GM23338 (cell line): ENCODE results near the gene SMIM5. TPM values are rescaled to one million over a fixed set of nuclear protein-coding genes. Genes with fewer than 3 reads are reported as not detected.

ENCODE experiments used
- ATAC-seq: fragments of 200-7000 bp; cut with Tn5 transposase; 3 replicates; pipeline ENCODE4 v1.9.1; 2020
- DNase-seq: peaks from one replicate; pipeline ENCODE4 v3.0.0-alpha.2; 2015; ENCODE audit warnings: low spot score
- H2AFZ ChIP-seq: fragments of 200-600 bp; sonication (generic); 2 replicates; pipeline ENCODE4 v1.8.0; 2016; ENCODE audit warnings: antibody characterized with exemption, mild to moderate bottlenecking, moderate library complexity
- H3F3A ChIP-seq: fragments of 200-600 bp; sonication (generic); replicated peaks from 2 replicates; pipeline ENCODE4 v1.8.0; 2017; ENCODE audit warnings: antibody characterized with exemption, mixed run types, low read depth
- H3K27ac ChIP-seq: fragments of 200-600 bp; sonication (generic); 2 replicates; pipeline ENCODE4 v1.6.1; 2016; ENCODE audit warnings: low read depth
- H3K27me3 ChIP-seq: fragments of 200-600 bp; sonication (generic); 2 replicates; pipeline ENCODE4 v1.8.0; 2016; ENCODE audit warnings: mild to moderate bottlenecking, mixed run types, moderate library complexity; ENCODE audit not compliant: insufficient read depth
- H3K36me3 ChIP-seq: fragments of 200-600 bp; sonication (generic); 2 replicates; pipeline ENCODE4 v1.8.0; 2016; ENCODE audit warnings: mild to moderate bottlenecking; ENCODE audit not compliant: insufficient read depth
- H3K4me1 ChIP-seq: fragments of 200-600 bp; sonication (generic); 2 replicates; pipeline ENCODE4 v1.8.0; 2016; ENCODE audit warnings: mild to moderate bottlenecking, moderate library complexity; ENCODE audit not compliant: insufficient read depth
- H3K4me2 ChIP-seq: fragments of 200-600 bp; sonication (generic); 2 replicates; pipeline ENCODE4 v1.7.1; 2017; ENCODE audit warnings: mixed run types
- H3K4me3 ChIP-seq: fragments of 200-600 bp; sonication (generic); 2 replicates; pipeline ENCODE4 v1.6.1; 2016; ENCODE audit warnings: mixed run types
- H3K79me2 ChIP-seq: fragments of 200-600 bp; sonication (generic); replicated peaks from 2 replicates; pipeline ENCODE4 v1.8.0; 2017; ENCODE audit warnings: mild to moderate bottlenecking; ENCODE audit not compliant: insufficient read depth
- H3K9me2 ChIP-seq: fragments of 200-600 bp; sonication (generic); 2 replicates; pipeline ENCODE4 v1.8.0; 2017; ENCODE audit not compliant: insufficient read depth
- H4K20me1 ChIP-seq: fragments of 200-600 bp; sonication (generic); replicated peaks from 2 replicates; pipeline ENCODE4 v1.8.0; 2017; ENCODE audit warnings: mild to moderate bottlenecking; ENCODE audit not compliant: insufficient read depth
- H3K27ac Mint-ChIP-seq: 2 replicates; pipeline ENCODE4 v1.8.0; 2020; ENCODE audit warnings: inconsistent platforms, mild to moderate bottlenecking, moderate library complexity, mixed read lengths
- H3K27me3 Mint-ChIP-seq: 3 replicates; pipeline ENCODE4 v1.8.0; 2022; ENCODE audit warnings: low read depth, mild to moderate bottlenecking, moderate library complexity, mixed read lengths, inconsistent platforms; ENCODE audit not compliant: insufficient read depth, poor library complexity
- H3K36me3 Mint-ChIP-seq: 3 replicates; pipeline ENCODE4 v1.8.0; 2021; ENCODE audit warnings: low read depth, mild to moderate bottlenecking, inconsistent platforms, moderate library complexity, mixed read lengths
- H3K4me1 Mint-ChIP-seq: 3 replicates; pipeline ENCODE4 v1.8.0; 2020; ENCODE audit warnings: mild to moderate bottlenecking, inconsistent platforms, mixed read lengths
- H3K4me3 Mint-ChIP-seq: 3 replicates; pipeline ENCODE4 v1.8.0; 2021; ENCODE audit warnings: moderate library complexity, mild to moderate bottlenecking, inconsistent platforms, mixed read lengths
- H3K9me3 Mint-ChIP-seq: 3 replicates; pipeline ENCODE4 v1.8.0; 2020; ENCODE audit warnings: moderate library complexity, mild to moderate bottlenecking, inconsistent platforms, mixed read lengths
- CREB1 ChIP-seq: fragments of 250-450 bp; sonication (Bioruptor Pico); IDR thresholded peaks from 2 replicates; pipeline ENCODE4 v1.5.0; 2020; ENCODE audit warnings: low read depth, mild to moderate bottlenecking, moderate library complexity
- CTCF ChIP-seq, 2 experiments: fragments of 200-600 bp in 1 of 2; sonication (generic) in 1 of 2; conservative IDR thresholded peaks; 2 replicates each; pipeline versions ENCODE4 v1.5.1 to v1.6.1; 2016 to 2017; ENCODE audit warnings: antibody characterized with exemption in 2 of 2, low read depth in 2 of 2, mild to moderate bottlenecking in 2 of 2, moderate library complexity in 1 of 2
- ETS1 ChIP-seq: IDR thresholded peaks from 2 replicates; pipeline ENCODE4 v1.6.1; 2016; ENCODE audit warnings: antibody characterized with exemption
- EZH2 ChIP-seq: fragments of 200-600 bp; sonication (generic); IDR thresholded peaks from one replicate; pipeline ENCODE4 v1.8.0; 2017; ENCODE audit warnings: antibody characterized with exemption, mild to moderate bottlenecking, low read depth; ENCODE audit not compliant: unreplicated experiment
- EZH2phosphoT487 ChIP-seq: fragments of 200-600 bp; sonication (generic); IDR thresholded peaks from one replicate; pipeline ENCODE4 v1.8.1; 2018; ENCODE audit warnings: antibody characterized with exemption; ENCODE audit not compliant: unreplicated experiment
- JUNB ChIP-seq: IDR thresholded peaks from one replicate; pipeline ENCODE4 v1.6.1; 2016; ENCODE audit warnings: antibody characterized with exemption; ENCODE audit not compliant: unreplicated experiment
- NANOG ChIP-seq: IDR thresholded peaks from 2 replicates; pipeline ENCODE4 v1.6.1; 2016; ENCODE audit warnings: antibody characterized with exemption, borderline replicate concordance
- POLR2AphosphoS5 ChIP-seq: IDR thresholded peaks from 2 replicates; pipeline ENCODE4 v1.6.1; 2016; ENCODE audit warnings: antibody characterized with exemption, low read depth
- REST ChIP-seq: IDR thresholded peaks from one replicate; pipeline ENCODE4 v1.6.1; 2018; ENCODE audit warnings: antibody characterized with exemption; ENCODE audit not compliant: unreplicated experiment
- STAT1 ChIP-seq: IDR thresholded peaks from one replicate; pipeline ENCODE4 v1.6.1; 2016; ENCODE audit warnings: antibody characterized with exemption; ENCODE audit not compliant: unreplicated experiment
- ZNF114 ChIP-seq: fragments of 250-450 bp; sonication (Bioruptor Pico); IDR thresholded peaks from 2 replicates; pipeline ENCODE4 v1.5.0; 2020; ENCODE audit warnings: mild to moderate bottlenecking, moderate library complexity
- ZNF331 ChIP-seq: fragments of 250-450 bp; sonication (Bioruptor Pico); IDR thresholded peaks from 2 replicates; pipeline ENCODE4 v1.5.0; 2020; ENCODE audit warnings: low read depth, mild to moderate bottlenecking, moderate library complexity
- polyA plus RNA-seq: library from polyadenylated mRNA; unstranded; fragments of >200 nt; fragmentation: Nextera tagmentation; extraction: Ambion mirVana; gene quantifications from 2 replicates; pipeline ENCODE4 v1.2.1, GENCODE V29; 2016
- total RNA-seq: library from RNA; depleted of rRNA; stranded (reverse); fragments of >200 nt; shearing (Covaris generic); gene quantifications from 2 replicates; pipeline ENCODE4 v1.2.3, GENCODE V29; 2014

The SMIM5 gene
- total and polyA plus RNA-seq, 2 experiments from 2014 or later: 0.16 TPM; not detected in 1

- H3K27me3 ChIP-seq: no peaks in the 10 kb centered on the region
- H3K9me3 Mint-ChIP-seq: no peaks in the 10 kb centered on the region
- no peak overlapping the region for H3K4me3 ChIP-seq
- H3K4me3 Mint-ChIP-seq: no peak overlapping the region
- TF ChIP-seq POLR2AphosphoS5 (no peak), REST (no peak), EZH2phosphoT487 (no peak), ZNF331 (no peak), NANOG (no peak), CREB1 (CRISPR knock-in tag) (no peak)
- no peaks in the 10 kb centered on the region; the same call in 1 of the 2 replicates for H3K36me3 ChIP-seq
- no peak for ATAC-seq
- peaks cover 3% of the 10 kb centered on the region; the same call in 1 of the 3 replicates for H3K36me3 Mint-ChIP-seq
- no peak overlapping the region for H3K27ac Mint-ChIP-seq
- H3K79me2 ChIP-seq: no peaks in the 10 kb centered on the region
- no peaks in the 10 kb centered on the region; the same call in 2 of the 3 replicates for H3K4me1 Mint-ChIP-seq
- H3K4me1 ChIP-seq: no peaks in the 10 kb centered on the region
- H3K27me3 Mint-ChIP-seq: peaks cover 15% of the 10 kb centered on the region
- no peak overlapping the region for H3K27ac ChIP-seq
- no peak overlapping the region for H2AFZ ChIP-seq
- H4K20me1 ChIP-seq: no peaks in the 10 kb centered on the region
- H3K9me2 ChIP-seq: no peaks in the 10 kb centered on the region
- H3F3A ChIP-seq: no peaks in the 10 kb centered on the region
- no peak for DNase-seq
- H3K4me2 ChIP-seq: no peak overlapping the region
Observed at GRCh38 chr17:75627094-75627493, 6.1 kb upstream of the SMIM5 start.

- Histone ChIP-seq H3K9me2 (no peaks in the 10 kb centered on the region), H3K4me1 (peaks cover 5% of the 10 kb centered on the region), H3K27me3 (no peaks in the 10 kb centered on the region), H3K4me2 (no peak overlapping the region), H3F3A (no peaks in the 10 kb centered on the region), H3K36me3 (no peaks in the 10 kb centered on the region; the same call in 1 of the 2 replicates), H4K20me1 (no peaks in the 10 kb centered on the region), H3K4me3 (no peak overlapping the region), H3K27ac (no peak overlapping the region), H3K79me2 (no peaks in the 10 kb centered on the region), H2AFZ (no peak overlapping the region)
- H3K4me1 Mint-ChIP-seq: peaks cover 9% of the 10 kb centered on the region; the same call in 2 of the 3 replicates
- H3K36me3 Mint-ChIP-seq: peaks cover 5% of the 10 kb centered on the region; the same call in 1 of the 3 replicates
- H3K9me3 Mint-ChIP-seq: no peaks in the 10 kb centered on the region
- H3K27ac Mint-ChIP-seq: no peak overlapping the region
- ATAC-seq (no peak), DNase-seq (no peak)
- no peak overlapping the region for H3K4me3 Mint-ChIP-seq
- H3K27me3 Mint-ChIP-seq: peaks cover 9% of the 10 kb centered on the region
- TF ChIP-seq ZNF114: no peak
- TF ChIP-seq JUNB: no peak
- TF ChIP-seq REST: no peak
- TF ChIP-seq NANOG: no peak
- TF ChIP-seq ETS1: no peak
- TF ChIP-seq CTCF (conservative IDR thresholded peaks at IDR 0.05; ENCODE audit: low read depth in 2 of 2): no peak
- TF ChIP-seq POLR2AphosphoS5: no peak
- no peak for TF ChIP-seq STAT1
- TF ChIP-seq EZH2phosphoT487: no peak
- TF ChIP-seq ZNF331: no peak
- no peak for TF ChIP-seq EZH2
- no peak for TF ChIP-seq CREB1 (CRISPR knock-in tag)
Observed at GRCh38 chr17:75628425-75628824, 4.8 kb upstream of the SMIM5 start.
